A549 (cell line): ENCODE results near the gene KAT6B. TPM values are rescaled to one million over a fixed set of nuclear protein-coding genes. Genes with fewer than 3 reads are reported as not detected.
A peak's percentile ranks its signal among the peaks of the same experiment; 100 is the strongest.
"Not testable (repeated sequence)": the region's sequence is repeated elsewhere in the genome, so short reads cannot be mapped to it uniquely, and the experiment has no call there.

Source experiments
- ATAC-seq, 2 experiments: fragments of 200-7000 bp in 1 of 2; fragments of >200 bp in 1 of 2; cut with Nextera tagmentation in 1 of 2; cut with Tn5 transposase in 1 of 2; 3 replicates each; pipeline versions ENCODE4 v1.8.0 to v1.9.1; 2018 to 2020; ENCODE audit warnings: mild to moderate bottlenecking in 1 of 2, moderate library complexity in 1 of 2
- CTCF ChIA-PET: fragments of 300-600 bp; sonication (Branson Sonifier 250); formaldehyde crosslinking; extraction: SDS; loops from one replicate; lab custom pipeline; 2021; ENCODE audit warnings: antibody characterized with exemption, inconsistent platforms; lab: Yijun Ruan, JAX
- POLR2A ChIA-PET: fragments of 350-600 bp; formaldehyde crosslinking; extraction: SDS; loops from one replicate; lab custom pipeline; 2021; ENCODE audit warnings: antibody characterized with exemption, inconsistent platforms; lab: Yijun Ruan, JAX
- DNase-seq, 2 experiments: peaks; one replicate each; pipeline versions ENCODE4 v3.0.0 to v3.0.0-alpha.2; 2011 to 2016; ENCODE audit warnings: low read depth in 1 of 2, low spot score in 1 of 2
- FAIRE-seq: peaks from 2 replicates; lab custom pipeline; 2011; peaks lifted over from hg19 to GRCh38; lab: Jason Lieb, UNC
- H3K27ac ChIP-seq, 2 experiments: fragments of >200 bp; sonication (Bioruptor Twin); formaldehyde crosslinking; 3 replicates each; pipeline ENCODE4 v1.5.1; 2016 to 2017
- H3K4me1 ChIP-seq: fragments of >200 bp; sonication (Bioruptor Twin); formaldehyde crosslinking; 3 replicates; pipeline ENCODE4 v1.6.1; 2016
- H3K4me2 ChIP-seq: fragments of >200 bp; sonication (Bioruptor Twin); formaldehyde crosslinking; 3 replicates; pipeline ENCODE4 v1.6.1; 2016
- H3K4me3 ChIP-seq: fragments of >200 bp; sonication (Bioruptor Twin); formaldehyde crosslinking; 3 replicates; pipeline ENCODE4 v1.5.1; 2016
- H3K9me3 ChIP-seq: fragments of >200 bp; sonication (Bioruptor Twin); formaldehyde crosslinking; 3 replicates; pipeline ENCODE4 v1.6.1; 2016
- BCL3 ChIP-seq: fragments of >200 bp; sonication (Bioruptor Twin); formaldehyde crosslinking; IDR thresholded peaks from 3 replicates; pipeline ENCODE4 v1.6.1; 2016
- BHLHE40 ChIP-seq: IDR thresholded peaks from 2 replicates; pipeline ENCODE4 v1.6.1; 2012; ENCODE audit warnings: low read depth, low read length, inconsistent platforms
- CBX8 ChIP-seq: fragments of 200-600 bp; sonication (generic); IDR thresholded peaks from 2 replicates; pipeline ENCODE4 v1.6.1; 2016
- CEBPB ChIP-seq, 2 experiments: fragments of >200 bp in 1 of 2; sonication (Bioruptor Twin) in 1 of 2; formaldehyde crosslinking in 1 of 2; IDR thresholded peaks; 2 replicates each; pipeline ENCODE4 v1.6.1; 2012 to 2016
- CHD4 ChIP-seq: fragments of 200-600 bp; sonication (generic); IDR thresholded peaks from 2 replicates; pipeline ENCODE4 v1.6.1; 2016; ENCODE audit warnings: antibody characterized with exemption, mild to moderate bottlenecking, borderline replicate concordance
- EHMT2 ChIP-seq: fragments of 200-600 bp; sonication (generic); IDR thresholded peaks from 2 replicates; pipeline ENCODE4 v1.6.1; 2016; ENCODE audit warnings: antibody characterized with exemption, low read depth, mild to moderate bottlenecking, moderate library complexity
- EP300 ChIP-seq, 2 experiments: fragments of >200 bp; sonication (Bioruptor Twin); formaldehyde crosslinking; IDR thresholded peaks; 2 replicates in 1 of 2; 3 replicates in 1 of 2; pipeline ENCODE4 v1.6.1; 2016 to 2017
- FOXS1 ChIP-seq: fragments of 250-450 bp; sonication (Bioruptor Pico); IDR thresholded peaks from 2 replicates; pipeline ENCODE4 v1.5.0; 2020; ENCODE audit warnings: mild to moderate bottlenecking, moderate library complexity
- HEYL ChIP-seq: fragments of 250-450 bp; sonication (Bioruptor Pico); IDR thresholded peaks from 2 replicates; pipeline ENCODE4 v1.8.0; 2021; ENCODE audit warnings: mild to moderate bottlenecking, moderate library complexity
- HOXA7 ChIP-seq: fragments of 250-450 bp; sonication (Bioruptor Pico); IDR thresholded peaks from 2 replicates; pipeline ENCODE4 v1.5.0; 2020; ENCODE audit warnings: mild to moderate bottlenecking, moderate library complexity
- HOXB13 ChIP-seq: fragments of 250-450 bp; sonication (Bioruptor Pico); IDR thresholded peaks from 2 replicates; pipeline ENCODE4 v1.5.0; 2020; ENCODE audit warnings: low read depth, mild to moderate bottlenecking, moderate library complexity
- JUN ChIP-seq, 2 experiments: fragments of >200 bp; sonication (Bioruptor Twin); formaldehyde crosslinking; IDR thresholded peaks; 2 replicates in 1 of 2; 3 replicates in 1 of 2; pipeline ENCODE4 v1.6.1; 2016 to 2017
- KDM1A ChIP-seq: fragments of 200-600 bp; sonication (generic); IDR thresholded peaks from 2 replicates; pipeline ENCODE4 v1.6.1; 2016; ENCODE audit warnings: low read depth, mild to moderate bottlenecking
- KDM5A ChIP-seq: fragments of 200-600 bp; sonication (generic); IDR thresholded peaks from 2 replicates; pipeline ENCODE4 v1.6.1; 2016; ENCODE audit warnings: antibody characterized with exemption, mild to moderate bottlenecking
- MAX ChIP-seq: IDR thresholded peaks from 2 replicates; pipeline ENCODE4 v1.6.1; 2012
- MAZ ChIP-seq: fragments of 150-350 bp; IDR thresholded peaks from 2 replicates; pipeline ENCODE4 v1.6.1; 2014; ENCODE audit warnings: antibody characterized with exemption, low read depth, low read length, borderline replicate concordance
- MYC ChIP-seq: IDR thresholded peaks from 2 replicates; pipeline ENCODE4 v1.6.1; 2012; ENCODE audit warnings: mild to moderate bottlenecking, inconsistent platforms, low read length, improper control_type of control experiment, borderline replicate concordance
- NPAS2 ChIP-seq: fragments of 250-450 bp; sonication (Bioruptor Pico); IDR thresholded peaks from 2 replicates; pipeline ENCODE4 v1.8.0; 2022; ENCODE audit warnings: mild to moderate bottlenecking, moderate library complexity, borderline replicate concordance
- NR3C1 ChIP-seq: fragments of >200 bp; sonication (Bioruptor Twin); formaldehyde crosslinking; IDR thresholded peaks from 3 replicates; pipeline ENCODE4 v1.6.1; 2017
- POLR2AphosphoS2 ChIP-seq: conservative IDR thresholded peaks from 2 replicates; pipeline ENCODE4 v1.6.1; 2012; ENCODE audit warnings: low read length, improper control_type of control experiment, inconsistent platforms
- RAD21 ChIP-seq, 2 experiments: fragments of >200 bp in 1 of 2; sonication (Bioruptor Twin) in 1 of 2; formaldehyde crosslinking in 1 of 2; IDR thresholded peaks in 1 of 2; conservative IDR thresholded peaks in 1 of 2; 2 replicates in 1 of 2; 3 replicates in 1 of 2; pipeline ENCODE4 v1.6.1; 2012 to 2018; ENCODE audit warnings: inconsistent platforms in 1 of 2
- RCOR1 ChIP-seq: fragments of 150-350 bp; IDR thresholded peaks from 2 replicates; pipeline ENCODE4 v1.6.1; 2014; ENCODE audit warnings: antibody characterized with exemption, low read length, low read depth
- REST ChIP-seq: fragments of 200-600 bp; sonication (generic); IDR thresholded peaks from 2 replicates; pipeline ENCODE4 v1.6.1; 2016; ENCODE audit warnings: antibody characterized with exemption, mild to moderate bottlenecking, moderate library complexity
- RFX5 ChIP-seq: fragments of 450-650 bp; IDR thresholded peaks from 2 replicates; pipeline ENCODE4 v1.7.1; 2014; ENCODE audit warnings: antibody characterized with exemption, mild to moderate bottlenecking, moderate library complexity
- TP53 ChIP-seq: fragments of 250-450 bp; sonication (Bioruptor Pico); IDR thresholded peaks from 2 replicates; pipeline ENCODE4 v1.5.0; 2021; ENCODE audit warnings: mild to moderate bottlenecking, moderate library complexity
- ZC3H11A ChIP-seq: fragments of 450-650 bp; IDR thresholded peaks from 2 replicates; pipeline ENCODE4 v1.6.1; 2014; ENCODE audit warnings: antibody characterized with exemption, mild to moderate bottlenecking
- ZSCAN20 ChIP-seq: fragments of 250-450 bp; sonication (Bioruptor Pico); IDR thresholded peaks from 2 replicates; pipeline ENCODE4 v1.8.0; 2022; ENCODE audit warnings: mild to moderate bottlenecking, moderate library complexity
- WGBS: methylation state at CpG from one replicate; pipeline ENCODE4 v1.1.6; 2017; ENCODE audit errors: missing lambda C conversion rate; 5-methylcytosine and 5-hydroxymethylcytosine counted together
- polyA plus RNA-seq, 4 experiments: library from polyadenylated mRNA; depleted of rRNA in 3 of 4; stranded (reverse); fragments of >200 nt; fragmentation: RNase III in 1 of 4; extraction: RNeasy Plus Mini Kit Qiagen cat#74134 plus additional on column Dnase treatment in 1 of 4; gene quantifications; 2 replicates in 3 of 4; 3 replicates in 1 of 4; pipeline ENCODE4 v1.2.3, GENCODE V29; 2011 to 2017

The KAT6B gene
- polyA plus RNA-seq, 2 of the 4 experiments (the other 2 are of a cell fraction) = 5.6 to 5.7 TPM

GRCh38 chr10:74919671-74920070 lies 93.3 kb downstream of the KAT6B start:
- no peak for DNase-seq
- H3K27ac ChIP-seq = no peak overlapping the region
- H3K4me3 ChIP-seq = no peak overlapping the region
- CTCF ChIA-PET = no interaction called here
- POLR2A ChIA-PET = no interaction called here
- FAIRE-seq = no peak
- ATAC-seq = no peak
- H3K4me1 ChIP-seq = peaks cover 60% of the 10 kb centered on the region
- no peak overlapping the region for H3K4me2 ChIP-seq
- TF ChIP-seq MYC (no peak), JUN (IDR thresholded peaks at IDR 0.05) (no peak), RCOR1 (no peak), HOXB13 (CRISPR knock-in tag) (no peak), EHMT2 (no peak), CBX8 (no peak), REST (no peak), HEYL (CRISPR knock-in tag) (no peak), BCL3 (no peak), POLR2AphosphoS2 (no peak), NPAS2 (CRISPR knock-in tag) (no peak), MAZ (no peak), ZSCAN20 (CRISPR knock-in tag) (no peak), NR3C1 (no peak), TP53 (CRISPR knock-in tag) (no peak), EP300 (IDR thresholded peaks at IDR 0.05) (no peak), CEBPB (IDR thresholded peaks at IDR 0.05) (no peak), KDM1A (no peak), ZC3H11A (no peak)
- H3K9me3 ChIP-seq = peaks cover 11% of the 10 kb centered on the region; the same call in 2 of the 3 replicates

- H3K9me3 ChIP-seq = peaks cover 11% of the 10 kb centered on the region; the same call in 2 of the 3 replicates
- H3K27ac ChIP-seq = peak overlapping the region in 1 of 2 experiments; percentile 0; a peak in 1 of 6 replicates
- CTCF ChIA-PET = interaction anchor here (0.8 to 1.1 kb wide), 3 partner anchors 8 to 11 kb away, joined by 3 to 4 read pairs (median 3); no protein-coding TSS in a partner anchor
- POLR2A ChIA-PET, H3K4me3 ChIP-seq, FAIRE-seq, H3K4me2 ChIP-seq, ATAC-seq, DNase-seq: not testable (repeated sequence)
- WGBS = 92% methylated on average over 5 of the region's 5 CpGs
- H3K4me1 ChIP-seq = peaks cover 66% of the 10 kb centered on the region
These were observed 94.7 kb downstream of the KAT6B start for GRCh38 chr10:74921070-74921469.

- DNase-seq (no peak), ATAC-seq (no peak), FAIRE-seq (no peak)
- Histone ChIP-seq H3K4me2 (peak overlapping the region; percentile 59; the same call in 2 of the 3 replicates), H3K4me3 (no peak overlapping the region), H3K4me1 (peaks cover 59% of the 10 kb centered on the region), H3K27ac (peak overlapping the region in 1 of 2 experiments; percentile 0; a peak in 1 of 6 replicates), H3K9me3 (peaks cover 11% of the 10 kb centered on the region; the same call in 2 of the 3 replicates)
- WGBS = 52% methylated on average over 2 of the region's 2 CpGs
- ChIA-PET POLR2A (no interaction called here), CTCF (interaction anchor here (0.8 to 1.1 kb wide), 3 partner anchors 8 to 12 kb away, joined by 3 to 4 read pairs (median 3); no protein-coding TSS in a partner anchor)
- TF ChIP-seq HOXA7 (CRISPR knock-in tag) = no peak
- TF ChIP-seq CHD4 = no peak
- no peak for TF ChIP-seq BHLHE40
- no peak for TF ChIP-seq KDM5A
- no peak for TF ChIP-seq RFX5
- TF ChIP-seq JUN (IDR thresholded peaks at IDR 0.05) = no peak
- no peak for TF ChIP-seq FOXS1 (CRISPR knock-in tag)
- no peak for TF ChIP-seq EP300 (IDR thresholded peaks at IDR 0.05)
- TF ChIP-seq MAX = no peak
- no peak for TF ChIP-seq RAD21 (conservative IDR thresholded peaks at IDR 0.05 in 1 of 2, IDR thresholded peaks at IDR 0.05 in 1 of 2)
- TF ChIP-seq BCL3 = no peak
- TF ChIP-seq HEYL (CRISPR knock-in tag) = no peak
- TF ChIP-seq, all 56 proteins: peak for 0
These were observed 95.3 kb downstream of the KAT6B start for GRCh38 chr10:74921744-74922143.
